Endothelial cell of umbilical vein (primary cell): ENCODE measurements around the gene FOXN1. TPM values are rescaled to one million over a fixed set of nuclear protein-coding genes. Genes with fewer than 3 reads are reported as not detected.

Experiments used
- BruUV-seq: library from RNA; stranded (reverse); fragments of 400-500 nt; replicated peaks from 2 replicates; lab custom pipeline; 2021; lab: Mats Ljungman, UMichigan
- CTCF ChIA-PET: fragments of 300-600, 350-600 bp; sonication (Branson Sonifier 250); formaldehyde crosslinking; loops from one replicate; lab custom pipeline; 2021; ENCODE audit warnings: antibody characterized with exemption, inconsistent platforms; lab: Charles Lee
- POLR2A ChIA-PET: fragments of 300-600, 350-600 bp; sonication (Branson Sonifier 250); formaldehyde crosslinking; loops from one replicate; lab custom pipeline; 2021; ENCODE audit warnings: antibody characterized with exemption, inconsistent platforms; lab: Charles Lee
- DNase-seq: peaks from one replicate; pipeline ENCODE4 v3.0.0-alpha.2; 2011; ENCODE audit warnings: low read depth, low spot score
- FAIRE-seq: peaks from 2 replicates; lab custom pipeline; 2011; peaks lifted over from hg19 to GRCh38; lab: Jason Lieb, UNC
- H2AFZ ChIP-seq: 2 replicates; pipeline ENCODE4 v1.6.0; 2012; ENCODE audit warnings: low read depth, low read length, control low read depth, inconsistent platforms
- H3K27ac ChIP-seq: 2 replicates; pipeline ENCODE4 v1.5.1; 2011; ENCODE audit warnings: low read depth, mild to moderate bottlenecking, control low read depth, low read length, moderate library complexity; ENCODE audit not compliant: insufficient read depth
- H3K27me3 ChIP-seq, 2 experiments: 2 replicates each; pipeline versions ENCODE4 v1.6.0 to v1.6.1; 2011; ENCODE audit warnings: low read length in 2 of 2, mixed read lengths in 1 of 2; ENCODE audit not compliant: control insufficient read depth in 2 of 2, insufficient read depth in 2 of 2
- H3K36me3 ChIP-seq, 2 experiments: 2 replicates in 1 of 2; 3 replicates in 1 of 2; pipeline ENCODE4 v1.5.1; 2011; ENCODE audit warnings: low read length in 2 of 2, mild to moderate bottlenecking in 1 of 2, moderate library complexity in 1 of 2; ENCODE audit not compliant: control insufficient read depth in 2 of 2, insufficient read depth in 2 of 2; ENCODE audit errors: extremely low read depth in 1 of 2
- H3K4me1 ChIP-seq: 3 replicates; pipeline ENCODE4 v1.5.1; 2011; ENCODE audit warnings: mild to moderate bottlenecking, low read length; ENCODE audit not compliant: control insufficient read depth, insufficient read depth; ENCODE audit errors: extremely low read depth
- H3K4me2 ChIP-seq: 2 replicates; pipeline ENCODE4 v1.6.1; 2011; ENCODE audit warnings: low read length, control low read depth, mixed read lengths; ENCODE audit not compliant: insufficient read depth
- H3K4me3 ChIP-seq, 3 experiments: fragments of 200-600 bp in 1 of 3; sonication (generic), shearing (Covaris generic) in 1 of 3; replicated peaks in 1 of 3; 2 replicates each; pipeline ENCODE4 v1.5.1; 2011 to 2016; ENCODE audit warnings: control low read depth in 3 of 3, low read length in 3 of 3, mild to moderate bottlenecking in 2 of 3, inconsistent platforms in 1 of 3, low read depth in 1 of 3, moderate library complexity in 1 of 3; ENCODE audit not compliant: insufficient read depth in 1 of 3
- H3K79me2 ChIP-seq: 2 replicates; pipeline ENCODE4 v1.6.0; 2012; ENCODE audit warnings: low read length, inconsistent platforms; ENCODE audit not compliant: control insufficient read depth, insufficient read depth
- H3K9ac ChIP-seq: replicated peaks from 2 replicates; pipeline ENCODE3; 2011; ENCODE audit warnings: low read length, control low read depth; ENCODE audit not compliant: insufficient read depth; ENCODE audit errors: extremely low read depth
- H3K9me1 ChIP-seq: replicated peaks from 3 replicates; pipeline ENCODE4 v1.6.0; 2011; ENCODE audit warnings: mild to moderate bottlenecking, low read length; ENCODE audit not compliant: control insufficient read depth, insufficient read depth; ENCODE audit errors: extremely low read depth
- H3K9me3 ChIP-seq: replicated peaks from 2 replicates; pipeline ENCODE4 v1.5.1; 2012; ENCODE audit warnings: low read length, inconsistent platforms; ENCODE audit not compliant: control insufficient read depth, insufficient read depth
- H4K20me1 ChIP-seq: replicated peaks from 2 replicates; pipeline ENCODE3; 2011; ENCODE audit warnings: mild to moderate bottlenecking, low read length; ENCODE audit not compliant: control insufficient read depth, insufficient read depth; ENCODE audit errors: extremely low read depth
- CTCF ChIP-seq, 2 donors: IDR thresholded peaks; 1 replicate in 1 of 2; 2 replicates in 1 of 2; pipeline ENCODE4 v1.5.1; 2011; ENCODE audit warnings: low read length in 2 of 2, mild to moderate bottlenecking in 2 of 2, moderate library complexity in 2 of 2, control low read depth in 1 of 2, inconsistent platforms in 1 of 2, low read depth in 1 of 2; ENCODE audit not compliant: insufficient read depth in 1 of 2; ENCODE audit errors: extremely low read depth in 1 of 2
- EZH2 ChIP-seq: IDR thresholded peaks from 2 replicates; pipeline ENCODE4 v1.6.1; 2012; ENCODE audit warnings: borderline replicate concordance, low read depth, mild to moderate bottlenecking, moderate library complexity, low read length, inconsistent platforms; ENCODE audit not compliant: severe bottlenecking
- FOS ChIP-seq: IDR thresholded peaks from 2 replicates; pipeline ENCODE4 v1.6.1; 2011; ENCODE audit warnings: mild to moderate bottlenecking, low read length, moderate library complexity, borderline replicate concordance; ENCODE audit not compliant: insufficient read depth
- GATA2 ChIP-seq: IDR thresholded peaks from 2 replicates; pipeline ENCODE4 v1.7.0; 2011; ENCODE audit warnings: low read depth, mild to moderate bottlenecking, moderate library complexity, mixed read lengths, low read length; ENCODE audit not compliant: insufficient read length, insufficient read depth
- JUN ChIP-seq: IDR thresholded peaks from 2 replicates; pipeline ENCODE4 v1.6.1; 2011; ENCODE audit warnings: borderline replicate concordance, low read depth; ENCODE audit not compliant: insufficient read length, insufficient read depth
- MAX ChIP-seq: IDR thresholded peaks from 2 replicates; pipeline ENCODE4 v1.6.1; 2011; ENCODE audit not compliant: insufficient read depth, insufficient read length
- MYC ChIP-seq: IDR thresholded peaks from one replicate; pipeline ENCODE4 v1.6.1; 2011; ENCODE audit warnings: mild to moderate bottlenecking, low read depth, low read length
- POLR2A ChIP-seq: IDR thresholded peaks from 2 replicates; pipeline ENCODE4 v1.6.1; 2012; ENCODE audit warnings: low read depth, mild to moderate bottlenecking, control low read depth, low read length
- POLR2AphosphoS5 ChIP-seq: IDR thresholded peaks from 2 replicates; pipeline ENCODE4 v1.6.1; 2012; ENCODE audit warnings: low read depth, mild to moderate bottlenecking, control low read depth, low read length, moderate library complexity; ENCODE audit not compliant: insufficient read depth
- dilution Hi-C: fragments of 300-500 bp; cut with MboI; formaldehyde crosslinking; loops from one replicate; pipeline ENCODE4 v1.15.0; 2019; ENCODE audit warnings: low sequenced_read_pairs; ENCODE audit not compliant: extremely low pct_ligation_motif_present
- intact Hi-C: fragments of 100-400 bp; cut with micrococcal nuclease; formaldehyde crosslinking; loops from one replicate; pipeline ENCODE4 v1.10.0; 2022
- polyA plus RNA-seq, 4 experiments: library from polyadenylated mRNA; depleted of rRNA in 3 of 4; stranded (reverse) in 3 of 4; unstranded in 1 of 4; fragments of >200 nt; gene quantifications; 2 replicates each; pipeline versions ENCODE4 v1.2.1 to v1.2.3, GENCODE V29; 2011 to 2012; ENCODE audit warnings: missing spikeins in 1 of 4
- total RNA-seq: library from RNA; stranded (reverse); gene quantifications from 2 replicates; pipeline ENCODE4 v1.2.3, GENCODE V29; 2021

Gene FOXN1
- total and polyA plus RNA-seq, 2 donors (not counting 3 experiments of a cell fraction or from before 2014, with no cell fraction given) = not detected

GRCh38 chr17:28552176-28552999, 46.2 kb downstream of the FOXN1 start, which contains the start of gene UNC119:
TSS of gene UNC119 (minus strand) at chr17:28552624. CDS start at chr17:28552557, 67 bp downstream.
- Histone ChIP-seq H3K4me1 (peaks cover 6% of the 10 kb centered on the region), H3K27ac (no peak within 1 kb of the TSS), H3K79me2 (no peaks in the 10 kb centered on the region), H3K36me3 (peaks cover 2 to 18% of the 10 kb centered on the region in 2 experiments), H3K4me2 (peak within 1 kb of the TSS; percentile 72), H3K27me3 (no peaks in the 10 kb centered on the region), H3K4me3 (peak within 1 kb of the TSS; percentile 59 to 77 (median 64)), H3K9me1 (no peaks in the 10 kb centered on the region), H3K9ac (no peak within 1 kb of the TSS), H3K9me3 (no peaks in the 10 kb centered on the region), H4K20me1 (no peaks in the 10 kb centered on the region), H2AFZ (peak within 1 kb of the TSS; percentile 67)
- CTCF ChIA-PET = interaction anchor here (1.9 kb wide), 1 partner anchor 19 kb away, joined by 7 read pairs; the partner anchor contains the start of gene PIGS
- intact Hi-C loops (loop anchor here (2.0 kb wide), 1 partner anchor 18 kb away; the partner anchor contains the start of gene PIGS), dilution Hi-C loops (no loop called here)
- DNase-seq (peak; percentile 60), FAIRE-seq (peak; percentile 79)
- TF ChIP-seq MYC (no peak), POLR2A (peak; percentile 73), POLR2AphosphoS5 (peak; percentile 88)
- BruUV-seq = no TSS peak
- POLR2A ChIA-PET = no interaction called here

- H2AFZ ChIP-seq = no peak overlapping the region
- no peaks in the 10 kb centered on the region for H4K20me1 ChIP-seq
- FAIRE-seq = no peak
- no peaks in the 10 kb centered on the region for H3K27me3 ChIP-seq
- H3K27ac ChIP-seq = no peak overlapping the region
- no peaks in the 10 kb centered on the region for H3K9me1 ChIP-seq
- H3K36me3 ChIP-seq = peaks cover 4 to 16% of the 10 kb centered on the region in 2 experiments
- CTCF ChIA-PET = interaction anchor here (0.7 kb wide), 1 partner anchor 136 kb away, joined by 5 read pairs; no protein-coding TSS in a partner anchor
- TF ChIP-seq POLR2AphosphoS5 = no peak
- no peak for TF ChIP-seq FOS
- no peak for TF ChIP-seq POLR2A
- TF ChIP-seq MAX = no peak
- no peak for TF ChIP-seq JUN
- TF ChIP-seq MYC = no peak
- no peak for TF ChIP-seq CTCF (IDR thresholded peaks at IDR 0.05; ENCODE audit: extremely low read depth in 1 of 2, insufficient read depth in 1 of 2, low read depth in 1 of 2, low read length in 2 of 2)
- no peak for TF ChIP-seq GATA2
- no peak for TF ChIP-seq EZH2
- no TSS peak for BruUV-seq
- H3K9me3 ChIP-seq = no peaks in the 10 kb centered on the region
- no peaks in the 10 kb centered on the region for H3K79me2 ChIP-seq
- no peak overlapping the region for H3K4me2 ChIP-seq
- H3K4me1 ChIP-seq = peaks cover 6% of the 10 kb centered on the region
- dilution Hi-C loops (no loop called here), intact Hi-C loops (loop anchor here (2.0 kb wide), 1 partner anchor 18 kb away; the partner anchor contains the start of gene PIGS)
- no peak for DNase-seq
- no peak overlapping the region for H3K9ac ChIP-seq
- POLR2A ChIA-PET = interaction anchor here (0.5 kb wide), 1 partner anchor 270 kb away, joined by 4 read pairs; no protein-coding TSS in a partner anchor
- no peak overlapping the region for H3K4me3 ChIP-seq
These were observed 46.9 kb downstream of the FOXN1 start for GRCh38 chr17:28553000-28553505.
